Tibial nerve (tissue), 4 donors: Measurements from ENCODE around the gene MTNR1A.

Experiments used
- EP300 ChIP-seq, 2 donors: sonication (generic); formaldehyde crosslinking; IDR thresholded peaks; one replicate each; pipeline ENCODE4 v1.6.1; 2017; ENCODE audit warnings: antibody characterized with exemption in 2 of 2, mild to moderate bottlenecking in 1 of 2
- TF ChIP-seq, protein P1 (sequence below), 5 experiments: fragments of 200-600 bp in 3 of 5; fragments of 450-650 bp in 2 of 5; sonication (generic) in 3 of 5; IDR thresholded peaks; one replicate each; pipeline ENCODE4 v1.5.1; 2016 to 2019; ENCODE audit warnings: antibody characterized with exemption in 5 of 5, mild to moderate bottlenecking in 3 of 5, moderate library complexity in 2 of 5

DNA sequence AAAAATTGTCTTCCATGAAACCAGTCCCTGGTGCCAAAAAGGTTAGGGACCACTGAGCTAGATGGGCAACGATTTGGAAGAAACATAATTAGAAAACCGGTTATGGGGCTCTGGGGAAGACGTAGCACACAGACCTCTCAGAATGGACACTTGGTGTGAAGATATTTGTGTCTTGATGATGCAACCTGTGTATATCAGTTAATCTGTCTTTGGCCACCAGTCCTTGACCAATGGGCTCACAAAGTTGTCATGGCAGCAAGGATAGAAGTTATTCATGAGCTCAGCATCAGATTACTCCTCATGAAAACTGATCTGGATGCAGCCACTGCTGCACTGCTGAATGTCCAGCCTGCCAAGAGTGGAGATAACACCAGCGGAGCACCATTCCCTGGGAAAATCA, 13.6 kb downstream of the MTNR1A start:
- TF ChIP-seq, protein P1, sequence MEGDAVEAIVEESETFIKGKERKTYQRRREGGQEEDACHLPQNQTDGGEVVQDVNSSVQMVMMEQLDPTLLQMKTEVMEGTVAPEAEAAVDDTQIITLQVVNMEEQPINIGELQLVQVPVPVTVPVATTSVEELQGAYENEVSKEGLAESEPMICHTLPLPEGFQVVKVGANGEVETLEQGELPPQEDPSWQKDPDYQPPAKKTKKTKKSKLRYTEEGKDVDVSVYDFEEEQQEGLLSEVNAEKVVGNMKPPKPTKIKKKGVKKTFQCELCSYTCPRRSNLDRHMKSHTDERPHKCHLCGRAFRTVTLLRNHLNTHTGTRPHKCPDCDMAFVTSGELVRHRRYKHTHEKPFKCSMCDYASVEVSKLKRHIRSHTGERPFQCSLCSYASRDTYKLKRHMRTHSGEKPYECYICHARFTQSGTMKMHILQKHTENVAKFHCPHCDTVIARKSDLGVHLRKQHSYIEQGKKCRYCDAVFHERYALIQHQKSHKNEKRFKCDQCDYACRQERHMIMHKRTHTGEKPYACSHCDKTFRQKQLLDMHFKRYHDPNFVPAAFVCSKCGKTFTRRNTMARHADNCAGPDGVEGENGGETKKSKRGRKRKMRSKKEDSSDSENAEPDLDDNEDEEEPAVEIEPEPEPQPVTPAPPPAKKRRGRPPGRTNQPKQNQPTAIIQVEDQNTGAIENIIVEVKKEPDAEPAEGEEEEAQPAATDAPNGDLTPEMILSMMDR (IDR thresholded peaks at IDR 0.05), result no peak
- no peak for TF ChIP-seq EP300 (IDR thresholded peaks at IDR 0.05)
